Measurements from ENCODE around the gene YIPF1.

The YIPF1 gene

GRCh38 chr1:53811414-53811851 lies 78.2 kb downstream of the YIPF1 start:
- no peak overlapping the region for H3K4me3 ChIP-seq
- H3K27me3 ChIP-seq, result no peaks in the 10 kb centered on the region
- no peaks in the 10 kb centered on the region; a peak in 1 of 20 replicates for H3K4me1 ChIP-seq
- H3K27ac ChIP-seq, result peak overlapping the region in 3 of 11 experiments; percentile 1 to 44 (median 37); a peak in 5 of 22 replicates
- peaks cover 0 to 11% (median 0%) of the 10 kb centered on the region in 11 experiments; a peak in 4 of 22 replicates for H4K20me1 ChIP-seq
- H3K36me3 ChIP-seq, result peaks cover 40 to 100% (median 98%) of the 10 kb centered on the region in 11 experiments
- H3K9me3 ChIP-seq (replicated peaks in 1 of 11), result peaks cover 0 to 11% (median 0%) of the 10 kb centered on the region in 11 experiments; a peak in 4 of 22 replicates
- no peak overlapping the region for H3K4me2 ChIP-seq
- no peak overlapping the region for H3K9ac ChIP-seq
- TF ChIP-seq Cebpa-rat (IDR thresholded peaks at IDR 0.05), result no peak

GRCh38 chr1:53810497-53810896 lies 79.1 kb downstream of the YIPF1 start:
- no peak overlapping the region for H3K9ac ChIP-seq
- H3K4me1 ChIP-seq, result no peaks in the 10 kb centered on the region; a peak in 1 of 20 replicates
- peaks cover 0 to 11% (median 0%) of the 10 kb centered on the region in 11 experiments; a peak in 4 of 22 replicates for H4K20me1 ChIP-seq
- no peaks in the 10 kb centered on the region for H3K27me3 ChIP-seq
- no peak for TF ChIP-seq Cebpa-rat (IDR thresholded peaks at IDR 0.05)
- H3K27ac ChIP-seq, result peak overlapping the region in 1 of 11 experiments; percentile 44; a peak in 1 of 22 replicates
- H3K9me3 ChIP-seq (replicated peaks in 1 of 11), result peaks cover 0 to 5% (median 0%) of the 10 kb centered on the region in 11 experiments; a peak in 3 of 22 replicates
- H3K4me2 ChIP-seq, result no peak overlapping the region
- H3K36me3 ChIP-seq, result peaks cover 47 to 100% (median 98%) of the 10 kb centered on the region in 11 experiments
- H3K4me3 ChIP-seq, result no peak overlapping the region

- Histone ChIP-seq H3K36me3 (peaks cover 52 to 100% (median 98%) of the 10 kb centered on the region in 11 experiments), H3K27ac (no peak overlapping the region)
- no peak for TF ChIP-seq Cebpa-rat (IDR thresholded peaks at IDR 0.05)
Observed at GRCh38 chr1:53810007-53810406, 79.6 kb downstream of the YIPF1 start.

GRCh38 chr1:53807916-53808315 lies 81.7 kb downstream of the YIPF1 start:
- no peak for TF ChIP-seq Cebpa-rat (IDR thresholded peaks at IDR 0.05)
- Histone ChIP-seq H3K9ac (no peak overlapping the region), H3K27me3 (no peaks in the 10 kb centered on the region), H3K4me1 (no peaks in the 10 kb centered on the region; a peak in 1 of 20 replicates), H3K27ac (no peak overlapping the region), H4K20me1 (peaks cover 0 to 11% (median 0%) of the 10 kb centered on the region in 11 experiments; a peak in 4 of 22 replicates), H3K9me3 (replicated peaks in 1 of 11) (no peaks in the 10 kb centered on the region), H3K36me3 (peaks cover 63 to 100% (median 99%) of the 10 kb centered on the region in 11 experiments), H3K4me2 (no peak overlapping the region), H3K4me3 (no peak overlapping the region)

More at GRCh38 chr1:53810007-53810406, 79.6 kb downstream of the YIPF1 start:
- Histone ChIP-seq H3K9ac (no peak overlapping the region), H3K4me3 (no peak overlapping the region), H3K9me3 (replicated peaks in 1 of 11) (peaks cover 0 to 5% (median 0%) of the 10 kb centered on the region in 11 experiments; a peak in 1 of 22 replicates), H4K20me1 (peaks cover 0 to 11% (median 0%) of the 10 kb centered on the region in 11 experiments; a peak in 4 of 22 replicates), H3K4me2 (no peak overlapping the region), H3K4me1 (no peaks in the 10 kb centered on the region; a peak in 1 of 20 replicates), H3K27me3 (no peaks in the 10 kb centered on the region)

- H3K4me3 ChIP-seq, result no peak overlapping the region
- no peaks in the 10 kb centered on the region for H3K27me3 ChIP-seq
- no peak overlapping the region for H3K4me2 ChIP-seq
- H3K9ac ChIP-seq, result no peak overlapping the region
- H3K9me3 ChIP-seq (replicated peaks in 1 of 11), result no peaks in the 10 kb centered on the region
- H3K36me3 ChIP-seq, result peaks cover 80 to 100% (median 99%) of the 10 kb centered on the region in 11 experiments
- no peak overlapping the region for H3K27ac ChIP-seq
- H3K4me1 ChIP-seq, result no peaks in the 10 kb centered on the region
- H4K20me1 ChIP-seq, result no peaks in the 10 kb centered on the region; a peak in 1 of 22 replicates
- TF ChIP-seq Cebpa-rat (IDR thresholded peaks at IDR 0.05), result no peak
Observed at GRCh38 chr1:53804791-53805505, 84.6 kb downstream of the YIPF1 start.

- H3K4me1 ChIP-seq, result no peaks in the 10 kb centered on the region
- no peaks in the 10 kb centered on the region for H3K9me3 ChIP-seq (replicated peaks in 1 of 11)
- H3K36me3 ChIP-seq, result peaks cover 86 to 100% (median 99%) of the 10 kb centered on the region in 11 experiments
- TF ChIP-seq Cebpa-rat (IDR thresholded peaks at IDR 0.05), result no peak
- H3K27ac ChIP-seq, result no peak overlapping the region
- no peak overlapping the region for H3K9ac ChIP-seq
- no peak overlapping the region for H3K4me2 ChIP-seq
- H4K20me1 ChIP-seq, result no peaks in the 10 kb centered on the region; a peak in 1 of 22 replicates
- no peak overlapping the region for H3K4me3 ChIP-seq
- no peaks in the 10 kb centered on the region for H3K27me3 ChIP-seq
Observed at GRCh38 chr1:53804181-53804580, 85.4 kb downstream of the YIPF1 start.
